NCI-H1930 (cell line): ENCODE results near the gene GSG1L.

Experiments used
- DNase-seq, 2 experiments: peaks; one replicate each; lab custom pipeline; 2025; lab: John Stamatoyannopoulos, UW

The GSG1L gene

DNA sequence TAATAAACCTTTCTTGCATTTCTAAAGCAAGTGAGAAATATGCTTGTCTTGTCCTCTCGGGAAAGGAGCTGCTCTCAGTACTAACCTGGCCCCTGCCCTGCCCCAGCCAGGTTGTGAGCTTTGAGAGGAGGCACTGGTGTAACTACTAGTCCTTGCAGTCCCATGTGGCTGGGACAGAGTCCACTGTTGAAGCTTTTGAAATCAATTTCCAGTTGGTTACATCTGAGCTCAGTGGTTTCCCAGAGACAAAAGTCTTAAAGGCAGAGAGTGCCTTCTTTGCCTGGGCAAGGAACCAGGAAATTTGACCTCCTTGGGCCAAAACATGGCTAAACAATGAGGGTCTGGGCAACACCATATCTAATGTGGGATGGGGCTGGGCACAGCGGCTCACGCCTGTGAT lies 48.7 kb downstream of the GSG1L start:
- no peak for DNase-seq

- DNase-seq: no peak
Observed at GRCh38 chr16:28013878-28014277, 49.6 kb downstream of the GSG1L start.

DNA sequence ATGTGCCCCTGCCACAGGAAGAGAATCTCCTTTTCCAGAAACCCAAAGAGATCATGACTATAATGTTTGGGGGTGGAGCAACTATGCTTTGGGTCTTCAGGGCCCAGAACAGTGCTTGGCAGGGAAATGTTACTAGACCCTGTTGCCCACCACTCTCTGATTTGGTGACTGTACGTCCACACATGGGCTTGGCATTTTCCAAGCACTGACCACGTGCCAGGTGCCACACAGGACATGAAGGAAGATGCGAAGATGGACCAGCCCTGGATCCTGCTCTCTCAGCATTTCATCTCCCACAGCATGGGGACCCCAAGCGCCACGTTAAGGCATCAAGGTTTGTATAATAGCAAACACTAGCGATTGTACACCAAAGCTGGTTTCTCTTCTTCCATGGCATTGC lies 50.1 kb downstream of the GSG1L start:
- no peak for DNase-seq

- DNase-seq: no peak
Observed at GRCh38 chr16:28011971-28012445, 51.5 kb downstream of the GSG1L start.

GRCh38 chr16:28011223-28011622 lies 52.3 kb downstream of the GSG1L start:
- no peak for DNase-seq

DNA sequence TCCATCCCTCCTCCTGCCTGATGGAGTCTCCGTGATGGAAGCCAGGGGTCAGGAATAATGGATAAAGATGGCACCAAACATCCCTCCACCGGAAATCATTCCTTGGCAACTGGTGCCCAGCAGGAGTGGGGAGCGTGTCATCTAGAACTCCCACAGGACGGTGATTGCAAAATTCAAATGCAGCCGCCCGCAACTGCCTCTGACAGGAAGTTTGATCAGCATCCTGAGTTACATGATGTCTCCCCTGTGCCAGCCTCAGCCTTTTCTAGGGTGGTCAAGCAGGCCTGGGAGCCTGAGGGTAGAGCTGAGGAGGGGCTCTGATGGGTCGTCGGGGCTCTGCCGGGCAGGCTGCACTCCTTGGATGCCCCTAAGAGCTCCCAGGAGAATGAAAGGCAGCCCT lies 52.8 kb downstream of the GSG1L start:
- DNase-seq: no peak

DNA sequence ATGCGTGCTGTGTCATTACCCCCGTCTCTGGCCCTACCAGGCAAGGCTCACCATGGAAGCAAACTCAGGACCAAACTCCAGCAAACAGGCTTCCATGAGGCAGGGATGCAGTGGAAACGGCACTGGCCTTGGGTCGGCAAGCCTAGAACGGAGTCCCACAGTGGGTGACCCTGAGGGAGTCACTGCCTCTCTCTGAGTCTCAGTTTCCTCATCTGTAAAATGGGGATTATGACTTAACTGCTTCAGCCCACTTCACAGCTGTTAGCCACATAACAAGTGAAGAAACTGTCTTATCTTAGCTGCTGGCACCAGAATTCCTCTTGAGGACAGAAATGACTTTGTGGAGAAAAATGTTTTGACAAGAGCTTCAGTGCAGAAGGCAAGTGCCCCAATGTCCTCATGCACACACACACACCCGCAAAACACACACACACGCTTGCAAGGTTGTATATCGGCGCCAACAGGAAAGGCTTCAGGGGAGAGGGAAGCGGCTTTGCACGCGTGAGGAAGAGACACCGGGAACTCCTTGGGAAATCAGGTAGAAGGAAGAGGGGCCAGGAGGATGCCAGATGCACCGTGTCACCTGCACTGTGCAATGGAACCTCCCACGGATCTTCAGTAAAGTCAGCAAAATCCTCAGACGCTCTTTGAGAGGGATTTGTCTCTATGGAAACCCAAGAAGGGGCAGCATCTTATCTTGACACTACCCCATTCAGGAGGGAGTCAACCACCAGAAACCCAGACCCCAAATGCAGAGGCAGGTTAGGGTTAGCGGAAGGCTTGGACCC lies 53.7 kb downstream of the GSG1L start:
- DNase-seq: no peak

DNA sequence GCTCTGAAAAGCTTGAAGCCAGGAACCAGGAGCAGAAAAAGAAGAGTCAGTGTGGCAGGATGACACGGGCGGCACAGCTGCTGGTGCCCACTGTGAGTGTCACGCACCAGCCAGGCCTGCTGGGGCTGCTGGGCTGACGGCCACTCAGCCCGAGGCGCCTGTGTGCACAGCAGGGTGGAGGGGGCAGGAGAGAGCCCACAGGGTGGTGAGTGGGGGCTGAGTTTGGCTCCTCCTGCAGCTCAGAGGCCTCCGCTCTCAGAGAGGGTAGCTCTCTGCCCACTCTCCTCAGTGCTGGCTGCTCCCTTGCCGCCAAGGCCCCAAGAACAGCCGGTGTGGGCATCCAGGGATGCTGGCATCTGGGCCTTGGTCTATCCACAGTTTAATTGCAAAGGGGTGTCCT lies 59.6 kb downstream of the GSG1L start:
- DNase-seq: no peak

GRCh38 chr16:28003021-28003865 lies 60.3 kb downstream of the GSG1L start:
- no peak for DNase-seq

DNA sequence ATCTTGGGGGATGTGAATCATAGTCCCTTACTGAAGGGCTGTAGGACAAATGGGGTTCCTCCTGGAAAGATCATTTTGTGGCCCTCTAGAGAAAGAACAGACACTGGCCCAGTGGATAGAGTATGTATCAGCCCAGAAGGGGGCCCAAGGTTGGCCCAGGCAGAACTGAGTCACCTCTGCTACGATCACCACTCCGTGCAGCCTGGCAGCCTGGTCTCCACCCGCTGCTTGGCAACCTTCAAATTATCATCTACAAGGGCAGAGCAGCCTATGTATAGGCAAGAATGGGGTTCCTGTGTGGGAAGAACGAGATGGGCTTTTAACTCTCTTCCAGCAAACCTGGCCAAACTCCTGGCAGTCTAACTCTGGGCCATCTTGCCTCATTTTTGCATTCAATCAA lies 61.9 kb downstream of the GSG1L start:
- DNase-seq: no peak

GRCh38 chr16:28001184-28001583 lies 62.3 kb downstream of the GSG1L start:
- DNase-seq: no peak

DNA sequence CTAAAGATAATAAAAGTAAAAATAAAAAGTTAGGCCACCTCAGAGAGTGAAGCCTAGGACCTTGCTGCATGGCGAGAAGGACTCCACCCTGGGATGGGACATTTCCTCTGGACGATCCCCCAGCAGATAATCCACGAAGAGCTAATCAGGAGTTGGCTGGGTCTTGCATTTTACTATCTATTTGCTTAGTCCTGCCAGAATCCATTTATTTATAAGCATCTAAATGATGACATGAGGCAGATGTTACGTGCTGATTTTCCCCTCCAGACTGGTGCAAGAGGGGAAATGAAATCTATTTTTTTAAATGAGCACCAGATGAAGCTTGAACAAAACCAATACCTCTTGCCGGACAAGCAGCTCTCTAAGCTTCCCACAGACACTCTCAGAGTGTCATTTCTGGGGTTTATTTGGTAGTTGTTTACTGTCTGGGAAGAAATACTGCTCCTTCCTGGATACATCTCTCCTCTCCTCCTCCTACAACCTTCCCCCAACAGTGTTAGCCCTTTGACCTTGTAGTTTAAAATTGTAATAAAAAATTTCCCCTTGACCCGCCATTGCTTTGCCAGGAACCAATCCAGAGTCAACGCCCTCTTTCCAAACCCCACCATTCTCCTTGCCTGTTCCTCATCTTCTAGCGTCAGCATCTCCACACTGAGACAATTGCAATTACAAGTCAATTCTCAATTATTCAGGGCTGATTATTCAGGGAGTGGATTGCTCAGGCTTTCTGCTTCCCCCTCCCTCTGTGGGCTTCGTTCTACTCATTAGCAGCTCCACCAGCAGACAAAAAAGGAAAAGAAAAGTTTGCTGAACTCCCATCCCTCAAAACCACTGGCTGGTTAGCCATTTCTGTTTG lies 63.0 kb downstream of the GSG1L start:
- no peak for DNase-seq

- no peak for DNase-seq
Observed at GRCh38 chr16:27999687-28000086, 63.8 kb downstream of the GSG1L start.

DNA sequence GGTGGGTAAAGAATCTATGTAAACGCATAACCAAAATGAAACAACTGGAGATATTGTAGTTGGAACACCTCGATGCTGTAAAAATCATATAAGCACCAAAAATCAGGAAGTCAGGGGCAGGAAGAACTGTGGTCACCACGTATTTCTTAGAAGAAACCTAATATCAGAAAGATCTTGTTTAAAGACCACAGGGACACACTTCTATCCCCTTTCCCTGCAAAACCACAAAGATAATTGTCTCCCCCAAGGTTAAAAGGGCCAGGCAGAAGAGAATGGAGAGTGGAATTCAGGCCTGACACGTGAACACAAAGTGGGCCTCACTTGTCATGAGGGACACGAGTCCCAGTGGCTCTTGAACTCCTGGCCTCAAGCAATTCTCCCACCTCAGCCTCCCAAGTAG lies 68.1 kb downstream of the GSG1L start:
- DNase-seq: no peak

GRCh38 chr16:27994686-27995085 lies 68.8 kb downstream of the GSG1L start:
- no peak for DNase-seq

DNA sequence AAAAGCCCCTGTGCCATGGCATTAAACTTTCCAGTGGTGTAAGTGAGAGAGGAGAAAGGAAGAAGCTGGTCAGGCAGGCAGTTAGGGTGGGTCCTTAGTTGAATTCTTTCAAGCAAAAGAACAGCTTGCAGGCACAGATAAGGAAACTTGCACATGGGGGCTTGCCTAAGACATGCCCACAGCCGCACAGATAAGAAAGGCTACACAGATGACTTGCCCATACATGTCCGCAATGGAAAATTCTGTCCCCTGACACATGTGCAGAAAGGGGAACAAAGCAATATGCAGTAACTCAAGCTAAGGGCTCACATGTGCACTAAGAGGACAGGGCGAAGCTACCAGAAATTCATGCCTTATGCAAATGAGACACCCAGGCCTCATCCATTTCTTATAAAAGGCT lies 69.9 kb downstream of the GSG1L start:
- no peak for DNase-seq

- DNase-seq: no peak
Observed at GRCh38 chr16:27991876-27992275, 71.6 kb downstream of the GSG1L start.

- no peak for DNase-seq
Observed at GRCh38 chr16:27985981-27986380, 77.5 kb downstream of the GSG1L start.

- DNase-seq: no peak
Observed at GRCh38 chr16:27984121-27984520, 79.4 kb downstream of the GSG1L start.

DNA sequence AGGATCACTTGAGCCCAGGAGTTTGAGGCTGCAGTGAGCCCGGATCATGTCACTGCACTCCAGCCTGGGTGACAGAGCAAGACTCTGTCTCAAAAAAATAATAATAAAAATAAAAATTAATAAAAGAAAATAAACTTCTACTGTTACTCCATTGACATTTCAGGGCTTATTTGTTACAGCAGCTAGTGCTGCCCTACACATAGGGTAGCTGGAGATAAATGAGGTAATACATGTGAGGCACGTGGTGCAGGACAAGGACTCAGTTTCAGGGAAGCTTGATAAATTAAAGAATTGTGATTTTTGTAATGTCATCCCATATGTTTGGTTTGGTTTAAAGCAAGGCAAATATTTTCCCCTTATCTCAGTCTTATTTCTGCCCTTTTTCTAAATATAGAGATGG lies 80.3 kb downstream of the GSG1L start:
- DNase-seq: no peak

DNA sequence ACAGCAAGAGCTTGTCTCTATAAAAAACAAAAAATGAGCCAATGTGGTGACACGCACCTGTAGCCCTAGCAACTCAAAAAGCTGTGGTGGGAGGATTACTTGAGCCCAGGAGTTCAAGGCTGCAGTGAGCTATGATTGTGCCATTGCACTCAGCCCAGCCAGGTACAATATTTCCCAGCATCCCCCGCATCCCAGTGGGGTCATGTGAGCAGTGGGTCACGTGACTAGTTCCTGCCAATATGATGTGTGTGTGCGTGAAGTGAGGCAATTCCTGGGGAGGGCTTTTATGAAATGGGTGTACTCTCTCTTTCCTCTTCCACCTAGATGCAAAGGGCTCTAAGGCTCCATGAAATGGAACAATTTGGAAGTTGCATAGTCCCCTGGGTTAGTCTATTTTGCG lies 81.3 kb downstream of the GSG1L start:
- peak; percentile 20 to 52 for DNase-seq
